HG03378 (cell line): ENCODE data around the gene LTN1.
"Not testable (repeated sequence)": the region's sequence is repeated elsewhere in the genome, so short reads cannot be mapped to it uniquely, and the experiment has no call there.

Source experiments
- ATAC-seq: cut with Tn5 transposase; IDR thresholded peaks from one replicate; pipeline ENCODE4 v1.9.1; 2021; ENCODE audit warnings: mild to moderate bottlenecking, moderate library complexity; ENCODE audit not compliant: unreplicated experiment

LTN1 gene

DNA sequence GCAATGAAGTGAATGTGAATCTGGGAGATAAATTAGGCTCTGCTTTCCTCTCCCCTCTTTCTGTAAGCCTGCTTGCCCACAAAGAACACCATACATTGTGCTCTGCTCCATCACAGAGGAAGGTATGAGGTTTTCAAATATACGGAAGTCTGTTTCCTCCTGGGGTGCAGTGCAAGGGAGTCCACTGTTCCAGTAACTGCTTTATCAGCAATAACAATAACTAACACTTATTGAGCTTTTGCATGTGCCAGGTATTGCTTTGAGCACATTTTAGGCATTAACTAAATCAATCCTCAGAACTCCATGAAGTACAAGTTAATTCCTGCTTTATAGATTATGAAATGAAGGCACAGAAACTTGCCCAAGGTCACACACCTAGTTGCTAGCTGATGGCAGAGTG, 10.0 kb downstream of the LTN1 start:
- ATAC-seq: no peak

DNA sequence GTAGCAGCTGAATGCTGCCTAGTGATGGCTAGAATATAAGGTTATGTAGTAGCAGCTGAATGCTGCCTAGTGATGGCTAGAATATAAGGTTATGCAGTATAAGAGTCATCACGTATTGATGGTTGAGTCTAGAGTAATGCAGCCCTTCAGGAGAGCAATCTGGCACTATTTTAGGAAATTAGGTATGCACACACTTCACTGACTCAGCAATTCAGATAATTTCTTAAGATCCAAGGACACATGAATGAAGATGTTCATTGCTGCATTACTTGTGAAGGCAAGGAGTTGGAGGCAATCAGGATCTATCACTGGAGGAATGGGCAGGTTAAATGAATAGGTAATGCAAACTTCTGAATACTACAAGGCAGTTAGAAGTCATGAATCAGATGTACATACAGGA, 13.6 kb downstream of the LTN1 start:
- no peak for ATAC-seq

DNA sequence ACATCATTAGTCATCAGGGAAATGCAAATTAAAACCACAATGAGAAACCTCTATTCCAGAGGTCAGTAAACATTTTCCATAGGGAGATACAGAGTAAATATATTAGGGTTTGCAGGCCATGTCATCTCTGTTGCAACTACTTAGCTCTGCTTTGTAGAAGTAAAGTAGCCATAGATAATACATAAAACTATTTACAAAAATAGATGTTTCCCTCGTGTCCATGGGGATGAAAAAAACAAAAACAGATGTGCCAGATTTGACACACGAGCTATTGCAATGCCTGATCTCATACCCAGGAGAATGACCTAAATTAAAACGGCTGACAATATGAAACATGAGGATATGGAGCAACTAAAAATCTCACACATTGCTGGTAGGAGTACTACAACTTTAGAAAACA, 17.3 kb downstream of the LTN1 start:
- no peak for ATAC-seq

- no peak for ATAC-seq
These were observed 18.0 kb downstream of the LTN1 start for GRCh38 chr21:28974531-28975227.

DNA sequence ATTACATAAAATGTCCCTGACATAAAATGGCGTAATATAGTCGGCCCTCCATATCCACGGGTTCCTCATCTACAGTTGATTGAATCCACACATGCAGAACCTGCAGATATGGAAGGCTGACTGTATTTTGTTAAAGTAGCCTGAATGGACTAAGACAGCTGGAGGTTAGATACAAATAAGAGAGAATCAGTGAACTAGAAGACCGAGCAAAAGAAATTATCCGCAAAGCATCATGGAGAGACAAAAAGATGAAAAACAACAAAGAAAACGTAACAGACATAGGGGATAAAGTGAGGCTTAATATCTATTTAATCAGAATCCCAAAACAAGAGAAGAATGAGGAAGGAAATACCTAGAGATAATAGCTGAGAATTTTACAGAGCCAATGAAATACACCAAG, 20.3 kb downstream of the LTN1 start:
- no peak for ATAC-seq

GRCh38 chr21:28971171-28971570, 21.5 kb downstream of the LTN1 start:
- no peak for ATAC-seq

DNA sequence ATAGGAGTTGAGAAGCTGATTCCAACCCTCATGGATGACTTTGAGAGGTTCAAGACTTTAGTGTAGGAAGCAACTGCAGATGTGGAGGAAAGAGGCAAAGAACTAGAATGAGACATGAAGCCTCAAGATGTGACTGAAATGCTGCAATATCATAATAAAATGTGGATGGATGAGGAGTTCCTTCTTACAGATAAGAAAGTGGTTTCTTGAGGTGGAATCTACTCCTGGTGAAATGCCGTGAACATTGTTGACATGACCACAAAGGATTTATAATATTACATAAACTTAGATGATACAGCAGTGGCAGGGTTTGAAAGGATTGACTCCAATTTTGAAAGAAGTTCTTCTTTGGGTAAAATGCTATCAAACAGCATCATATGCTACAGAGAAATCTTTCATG, 28.8 kb downstream of the LTN1 start:
- no peak for ATAC-seq

DNA sequence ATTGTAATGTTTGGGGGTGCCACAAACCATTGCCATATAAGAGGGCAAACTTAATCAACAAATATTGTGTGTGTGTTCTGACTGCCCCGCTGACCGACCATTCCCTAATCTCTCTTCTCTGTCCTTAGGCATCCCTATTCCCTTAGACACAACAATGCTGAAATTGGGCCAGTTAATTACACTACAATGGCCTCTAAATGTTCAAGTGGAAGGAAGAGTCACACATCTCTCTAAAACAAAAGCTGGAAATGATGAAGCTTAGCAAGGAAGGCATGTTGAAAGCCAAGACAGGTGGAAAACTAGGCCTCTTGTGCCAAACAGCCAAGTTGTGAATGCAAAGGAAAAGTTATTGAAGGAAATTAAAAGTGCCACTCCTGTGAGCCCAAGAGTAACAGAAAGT, 30.2 kb downstream of the LTN1 start:
- no peak for ATAC-seq

- no peak for ATAC-seq
These were observed 30.8 kb downstream of the LTN1 start for GRCh38 chr21:28961927-28962326.

- no peak for ATAC-seq
These were observed 32.4 kb downstream of the LTN1 start for GRCh38 chr21:28960245-28960644.

DNA sequence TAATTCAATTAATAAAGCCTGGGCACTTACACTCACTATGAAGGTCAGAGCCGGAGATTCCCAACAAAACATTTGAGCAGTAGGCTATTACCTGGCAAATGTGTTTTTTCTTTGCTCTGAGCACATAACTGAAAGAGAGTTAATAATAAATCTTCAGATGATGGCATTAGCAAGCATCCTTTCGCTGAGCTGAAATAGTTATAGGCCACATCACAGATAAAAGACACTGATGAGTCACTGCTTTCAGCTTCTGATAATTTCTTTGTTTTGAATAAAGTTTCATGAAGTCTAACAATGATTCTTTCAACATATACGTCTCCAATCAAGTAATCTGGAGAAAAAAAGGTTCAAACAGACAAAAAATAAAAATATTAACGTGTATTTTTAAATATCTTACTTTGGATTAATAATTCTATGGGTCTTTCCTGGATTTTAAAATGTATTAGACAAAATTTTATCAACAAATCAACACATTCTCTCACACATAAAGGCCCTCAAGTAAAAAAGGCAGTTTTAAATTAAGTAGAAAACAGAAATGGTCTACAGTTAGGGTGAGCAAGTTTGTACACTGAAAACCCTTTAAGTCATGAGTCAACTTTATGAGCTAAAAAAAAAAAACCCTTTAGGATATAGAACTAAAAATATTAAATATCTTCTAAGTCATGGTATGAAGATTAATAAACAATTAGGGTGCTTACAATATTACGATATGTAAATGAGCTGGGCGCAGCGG, 33.1 kb downstream of the LTN1 start:
- ATAC-seq: no peak

- peak; percentile 74 for ATAC-seq
These were observed 39.4 kb downstream of the LTN1 start for GRCh38 chr21:28953247-28953646.

- no peak for ATAC-seq
These were observed 40.0 kb downstream of the LTN1 start for GRCh38 chr21:28952686-28953085.

GRCh38 chr21:28949318-28949717, 43.4 kb downstream of the LTN1 start:
- ATAC-seq: no peak

- ATAC-seq: no peak
These were observed 48.4 kb downstream of the LTN1 start for GRCh38 chr21:28944296-28944695.

GRCh38 chr21:28943631-28944030, 49.0 kb downstream of the LTN1 start:
- no peak for ATAC-seq

GRCh38 chr21:28938726-28939125, 54.0 kb downstream of the LTN1 start:
- ATAC-seq: no peak

GRCh38 chr21:28937737-28938136, 54.9 kb downstream of the LTN1 start:
- no peak for ATAC-seq

- no peak for ATAC-seq
These were observed 56.0 kb downstream of the LTN1 start for GRCh38 chr21:28936721-28937120.

GRCh38 chr21:28936036-28936435, 56.6 kb downstream of the LTN1 start:
- ATAC-seq: no peak

GRCh38 chr21:28932717-28933116, 60.0 kb downstream of the LTN1 start:
- no peak for ATAC-seq

- not testable (repeated sequence) for ATAC-seq
These were observed 60.8 kb downstream of the LTN1 start for GRCh38 chr21:28931708-28932372.
